ENCODE data around the gene SAMD15. TPM values are rescaled to one million over a fixed set of nuclear protein-coding genes. Genes with fewer than 3 reads are reported as not detected.
A peak's percentile ranks its signal among the peaks of the same experiment; 100 is the strongest.

The SAMD15 gene
- total RNA-seq, 4 donors from 2014 or later: under 0.01 to 3.1 (median 0.55) TPM; not detected in 1

DNA sequence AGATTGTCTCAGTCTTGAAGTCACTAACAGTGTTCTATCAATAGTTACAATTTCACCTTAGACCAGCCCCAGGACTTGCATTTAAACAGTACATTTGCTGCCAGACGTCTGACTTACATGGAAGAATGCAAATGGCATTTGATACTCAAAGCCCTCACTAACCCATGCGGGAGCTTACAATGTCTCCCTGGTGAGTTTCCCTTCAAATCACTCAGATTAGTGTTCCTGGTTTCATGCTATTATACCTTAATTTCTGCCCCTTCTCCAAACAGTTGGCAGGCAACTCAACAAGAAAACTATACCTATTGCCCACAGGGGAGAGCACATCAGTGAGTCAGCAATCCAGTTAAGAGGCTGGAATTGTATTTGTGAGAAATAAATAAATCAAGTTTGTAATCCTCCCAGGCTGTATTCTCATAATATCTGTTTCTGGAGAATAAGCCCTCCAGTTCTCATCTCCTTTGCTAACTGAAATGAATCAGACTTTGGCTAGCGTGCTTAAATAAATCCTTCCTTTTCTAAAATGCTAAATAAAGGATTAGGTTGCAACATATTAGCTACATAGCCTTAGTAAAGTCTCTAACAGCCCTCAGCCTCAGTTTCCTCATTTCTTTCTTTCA, 32.7 kb upstream of the SAMD15 start:
- no peak for DNase-seq
- Histone ChIP-seq H3K4me1 (no peaks in the 10 kb centered on the region), H3K27ac (no peak overlapping the region), H3K36me3 (no peaks in the 10 kb centered on the region), H3K27me3 (no peaks in the 10 kb centered on the region), H3K4me3 (no peak overlapping the region), H3K9me3 (no peaks in the 10 kb centered on the region)
- TF ChIP-seq, protein P1, sequence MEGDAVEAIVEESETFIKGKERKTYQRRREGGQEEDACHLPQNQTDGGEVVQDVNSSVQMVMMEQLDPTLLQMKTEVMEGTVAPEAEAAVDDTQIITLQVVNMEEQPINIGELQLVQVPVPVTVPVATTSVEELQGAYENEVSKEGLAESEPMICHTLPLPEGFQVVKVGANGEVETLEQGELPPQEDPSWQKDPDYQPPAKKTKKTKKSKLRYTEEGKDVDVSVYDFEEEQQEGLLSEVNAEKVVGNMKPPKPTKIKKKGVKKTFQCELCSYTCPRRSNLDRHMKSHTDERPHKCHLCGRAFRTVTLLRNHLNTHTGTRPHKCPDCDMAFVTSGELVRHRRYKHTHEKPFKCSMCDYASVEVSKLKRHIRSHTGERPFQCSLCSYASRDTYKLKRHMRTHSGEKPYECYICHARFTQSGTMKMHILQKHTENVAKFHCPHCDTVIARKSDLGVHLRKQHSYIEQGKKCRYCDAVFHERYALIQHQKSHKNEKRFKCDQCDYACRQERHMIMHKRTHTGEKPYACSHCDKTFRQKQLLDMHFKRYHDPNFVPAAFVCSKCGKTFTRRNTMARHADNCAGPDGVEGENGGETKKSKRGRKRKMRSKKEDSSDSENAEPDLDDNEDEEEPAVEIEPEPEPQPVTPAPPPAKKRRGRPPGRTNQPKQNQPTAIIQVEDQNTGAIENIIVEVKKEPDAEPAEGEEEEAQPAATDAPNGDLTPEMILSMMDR (IDR thresholded peaks at IDR 0.05): no peak
- TF ChIP-seq POLR2A (IDR thresholded peaks at IDR 0.05): no peak
- intact Hi-C loops (cut with DNase I; ENCODE audit: low total_unique reads): no loop called here

DNA sequence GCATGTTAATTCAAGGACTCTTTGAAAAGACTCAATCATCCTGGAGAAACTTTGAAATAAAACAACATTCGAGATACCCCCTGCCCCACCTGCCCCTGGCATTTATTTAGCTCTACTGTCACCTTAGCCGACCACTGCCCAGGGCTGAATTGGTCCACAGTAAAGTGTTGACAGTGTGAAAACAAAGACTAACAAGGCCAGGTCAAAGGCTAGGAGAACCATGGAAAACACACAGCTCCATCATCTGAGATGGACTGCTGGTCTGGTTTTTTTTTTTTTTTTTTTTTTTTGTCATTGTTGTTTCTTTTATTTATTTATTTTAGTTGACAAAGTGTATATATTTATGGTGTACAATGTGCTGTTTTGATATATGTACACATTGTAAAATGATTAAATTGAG, 30.7 kb upstream of the SAMD15 start:
- no peak for DNase-seq
- intact Hi-C loops (cut with DNase I; ENCODE audit: low total_unique reads): no loop called here
- no peaks in the 10 kb centered on the region for H3K36me3 ChIP-seq

DNA sequence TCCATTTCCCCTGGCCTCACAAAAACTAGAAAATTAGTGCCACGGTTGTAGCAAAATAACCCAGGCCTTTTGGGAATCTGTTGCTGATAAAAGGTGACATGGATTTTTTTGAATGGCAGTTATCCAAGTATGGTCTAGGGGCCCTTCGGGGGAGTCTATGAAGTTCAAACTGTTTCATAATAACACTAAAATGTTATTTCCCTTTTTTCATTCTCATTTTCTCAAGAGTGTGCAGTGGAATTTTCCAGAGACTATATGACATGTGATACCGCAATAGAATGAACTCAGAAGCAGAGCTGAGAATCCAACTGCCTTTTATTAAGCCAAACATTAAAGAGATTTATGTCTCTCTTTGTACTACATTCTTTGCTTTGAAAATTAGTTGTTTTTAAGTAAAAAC, 29.4 kb upstream of the SAMD15 start:
- Histone ChIP-seq H3K27ac (peak overlapping the region in 1 of 2 donors; percentile 60), H3K36me3 (no peaks in the 10 kb centered on the region), H3K9me3 (no peaks in the 10 kb centered on the region), H3K27me3 (no peaks in the 10 kb centered on the region), H3K4me1 (no peaks in the 10 kb centered on the region), H3K4me3 (no peak overlapping the region)
- DNase-seq: no peak
- intact Hi-C loops (cut with DNase I; ENCODE audit: low total_unique reads): no loop called here
- TF ChIP-seq POLR2A (IDR thresholded peaks at IDR 0.05): no peak
- TF ChIP-seq, protein P1 (IDR thresholded peaks at IDR 0.05): no peak

More for the DNA sequence above, 30.7 kb upstream of the SAMD15 start:
- Histone ChIP-seq H3K4me1 (no peaks in the 10 kb centered on the region), H3K27me3 (no peaks in the 10 kb centered on the region), H3K9me3 (no peaks in the 10 kb centered on the region), H3K4me3 (no peak overlapping the region), H3K27ac (no peak overlapping the region)
- TF ChIP-seq, protein P1 (IDR thresholded peaks at IDR 0.05): no peak
- no peak for TF ChIP-seq POLR2A (IDR thresholded peaks at IDR 0.05)

DNA sequence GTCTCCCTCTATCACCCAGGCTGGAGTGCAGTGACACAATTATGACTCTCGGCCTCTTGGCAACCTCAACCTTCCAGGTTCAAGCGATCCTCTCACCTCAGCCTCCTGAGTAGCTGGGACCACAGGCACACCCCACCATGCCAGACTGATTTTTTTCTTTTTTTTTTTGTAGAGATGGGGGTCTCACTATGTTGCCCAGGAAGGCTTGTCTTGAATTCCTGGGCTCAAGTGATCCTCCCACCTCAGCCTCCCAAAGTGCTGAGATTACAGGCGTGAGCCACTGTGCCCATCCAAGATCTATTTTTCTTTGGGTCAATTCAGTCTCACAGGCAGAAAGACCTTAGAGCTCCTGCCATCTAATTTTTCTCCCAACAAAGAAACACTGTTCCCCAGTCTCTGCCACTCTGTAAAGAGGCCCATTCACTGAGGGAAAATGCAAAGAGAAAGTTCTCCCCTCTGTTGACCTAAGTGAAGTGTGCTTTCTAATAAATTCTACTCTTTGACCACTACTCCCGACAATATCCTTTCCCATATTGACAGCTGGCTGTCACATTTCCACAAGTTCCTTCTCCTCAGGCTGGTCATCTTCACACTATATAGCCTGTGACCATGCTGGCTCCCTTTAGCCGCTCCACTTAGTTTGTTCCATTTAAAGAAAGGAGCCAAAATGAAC, 23.6 kb upstream of the SAMD15 start:
- no peak for TF ChIP-seq POLR2A (IDR thresholded peaks at IDR 0.05)
- TF ChIP-seq, protein P1 (IDR thresholded peaks at IDR 0.05): no peak
- no peaks in the 10 kb centered on the region for H3K4me1 ChIP-seq
- H3K27ac ChIP-seq: no peak overlapping the region
- intact Hi-C loops (cut with DNase I; ENCODE audit: low total_unique reads): no loop called here
- no peaks in the 10 kb centered on the region for H3K27me3 ChIP-seq
- H3K9me3 ChIP-seq: no peaks in the 10 kb centered on the region
- H3K36me3 ChIP-seq: no peaks in the 10 kb centered on the region
- no peak for DNase-seq
- no peak overlapping the region for H3K4me3 ChIP-seq

DNA sequence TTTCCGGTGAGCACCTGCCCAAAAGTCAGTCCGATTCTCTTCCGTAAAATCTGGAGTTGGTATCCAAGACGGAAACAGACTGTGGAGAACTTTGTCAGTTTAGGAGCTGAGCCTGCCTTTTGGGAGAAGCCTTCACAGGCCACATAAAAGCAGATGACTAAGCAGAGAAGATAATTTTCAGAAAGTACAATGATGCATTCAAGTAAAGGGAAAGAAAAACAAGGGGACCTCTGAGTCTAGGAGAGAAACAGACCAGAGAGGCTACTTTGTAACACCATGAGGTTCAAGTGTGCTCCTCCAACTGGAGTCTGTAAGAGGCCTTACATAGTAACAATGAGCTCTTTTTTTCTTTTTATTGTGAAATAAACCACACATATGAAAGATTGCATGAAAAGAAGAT, 21.4 kb upstream of the SAMD15 start:
- no peaks in the 10 kb centered on the region for H3K36me3 ChIP-seq
- no peak overlapping the region for H3K27ac ChIP-seq
- intact Hi-C loops (cut with DNase I; ENCODE audit: low total_unique reads): no loop called here
- no peaks in the 10 kb centered on the region for H3K9me3 ChIP-seq
- H3K4me3 ChIP-seq: no peak overlapping the region
- DNase-seq: no peak
- no peaks in the 10 kb centered on the region for H3K27me3 ChIP-seq
- TF ChIP-seq, protein P1 (IDR thresholded peaks at IDR 0.05): no peak
- no peak for TF ChIP-seq POLR2A (IDR thresholded peaks at IDR 0.05)
- no peaks in the 10 kb centered on the region for H3K4me1 ChIP-seq
